Measurements from ENCODE around the gene OPTC. TPM values are rescaled to one million over a fixed set of nuclear protein-coding genes. Genes with fewer than 3 reads are reported as not detected.

OPTC gene
- total RNA-seq, 1 donor, result not detected

GRCh38 chr1:203556047-203556851 is 62.3 kb downstream of the OPTC start:
- Histone ChIP-seq H3K27me3 (ENCODE audit: insufficient read depth, low read length) (no peaks in the 10 kb centered on the region), H3K4me1 (ENCODE audit: insufficient read depth, low read length) (no peaks in the 10 kb centered on the region), H3K4me3 (ENCODE audit: low read length) (no peak overlapping the region), H3K9me3 (ENCODE audit: low read depth, low read length) (no peaks in the 10 kb centered on the region)

- H3K9me3 ChIP-seq (ENCODE audit: low read depth, low read length), result no peaks in the 10 kb centered on the region
- no peaks in the 10 kb centered on the region for H3K4me1 ChIP-seq (ENCODE audit: insufficient read depth, low read length)
- no peak overlapping the region for H3K4me3 ChIP-seq (ENCODE audit: low read length)
- H3K27me3 ChIP-seq (ENCODE audit: insufficient read depth, low read length), result no peaks in the 10 kb centered on the region
Observed at GRCh38 chr1:203557390-203557789, 63.4 kb downstream of the OPTC start.

DNA sequence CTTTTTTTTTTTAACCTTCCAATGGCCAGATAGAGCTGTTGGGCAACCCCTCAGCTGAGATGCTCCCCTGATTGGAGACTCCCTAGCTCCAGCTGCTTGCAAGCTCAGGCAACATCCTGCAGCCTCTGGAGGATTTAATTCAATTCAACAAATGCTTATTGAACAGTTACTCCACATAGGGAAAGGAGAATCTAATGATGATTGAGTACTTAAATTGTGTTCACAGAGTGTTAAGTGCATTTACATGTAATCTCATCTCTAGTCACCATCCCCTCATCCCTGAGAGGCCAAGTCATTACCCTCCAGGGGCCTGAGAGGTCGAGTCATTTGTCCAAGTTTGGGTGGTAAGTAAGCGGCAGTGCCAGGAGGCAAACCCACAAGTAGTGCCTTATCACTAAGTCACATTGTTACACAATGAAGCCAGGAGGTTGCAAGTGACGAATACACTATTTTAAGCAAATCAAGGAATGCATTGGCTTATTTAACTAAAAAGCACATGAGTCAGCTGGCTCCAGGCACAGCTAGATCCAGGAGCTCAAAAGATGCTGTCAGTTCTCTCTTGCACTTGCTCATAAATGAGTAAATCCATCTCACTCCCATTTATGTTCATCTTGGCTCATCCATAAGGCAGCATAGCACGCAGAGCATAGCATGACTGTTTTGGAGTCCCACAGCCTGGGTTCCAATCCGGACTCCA is 64.3 kb downstream of the OPTC start:
- H3K4me1 ChIP-seq (ENCODE audit: insufficient read depth, low read length), result no peaks in the 10 kb centered on the region
- no peaks in the 10 kb centered on the region for H3K9me3 ChIP-seq (ENCODE audit: low read depth, low read length)
- no peaks in the 10 kb centered on the region for H3K27me3 ChIP-seq (ENCODE audit: insufficient read depth, low read length)
- no peak overlapping the region for H3K4me3 ChIP-seq (ENCODE audit: low read length)

Other genes starting within 250 kb of the OPTC start
- gene BTG2, start 188.6 kb upstream of the OPTC start, total RNA-seq, result 842 TPM
- not detected for gene FMOD, start 143.0 kb upstream of the OPTC start, total RNA-seq
- not detected for gene PRELP, start 18.3 kb upstream of the OPTC start, total RNA-seq
- gene ATP2B4, start 132.7 kb downstream of the OPTC start, total RNA-seq, result 21.3 TPM

All from mononuclear cell (primary cell).